Neutrophil (primary cell): ENCODE measurements around the gene SLC17A4.

Source experiments
- H3K27ac ChIP-seq: fragments of 200-600 bp; sonication (generic); 2 replicates; pipeline ENCODE4 v1.5.1; 2016; ENCODE audit warnings: mild to moderate bottlenecking, moderate library complexity
- H3K27me3 ChIP-seq: fragments of 200-600 bp; sonication (generic); 2 replicates; pipeline ENCODE4 v1.6.0; 2016; ENCODE audit warnings: mild to moderate bottlenecking
- H3K36me3 ChIP-seq: fragments of 200-600 bp; sonication (generic); 2 replicates; pipeline ENCODE4 v1.5.1; 2017
- H3K4me1 ChIP-seq, 2 experiments: fragments of 200-600 bp in 1 of 2; sonication (generic) in 1 of 2; 1 replicate in 1 of 2; 2 replicates in 1 of 2; pipeline versions ENCODE4 v1.5.1 to v1.6.1; 2013 to 2016; ENCODE audit warnings: low read depth in 1 of 2, low read length in 1 of 2, mild to moderate bottlenecking in 1 of 2, moderate library complexity in 1 of 2; ENCODE audit not compliant: control insufficient read depth in 1 of 2, insufficient read depth in 1 of 2
- H3K4me3 ChIP-seq, 2 experiments: fragments of 200-600 bp in 1 of 2; sonication (generic) in 1 of 2; 1 replicate in 1 of 2; 2 replicates in 1 of 2; pipeline ENCODE4 v1.5.1; 2013 to 2016; ENCODE audit warnings: low read depth in 1 of 2, low read length in 1 of 2, mild to moderate bottlenecking in 1 of 2, moderate library complexity in 1 of 2
- H3K9me3 ChIP-seq: fragments of 200-600 bp; sonication (generic); 2 replicates; pipeline ENCODE4 v1.5.1; 2016
- CTCF ChIP-seq: fragments of 200-600 bp; sonication (generic); IDR thresholded peaks from 2 replicates; pipeline ENCODE4 v1.5.1; 2016; ENCODE audit warnings: antibody characterized with exemption

The SLC17A4 gene

GRCh38 chr6:25754535-25754934 is at the start of gene SLC17A4:
SLC17A4 (plus strand) TSS chr6:25754742; CDS start chr6:25761963, 7,221 bp downstream.
- no peak within 1 kb of the TSS for H3K4me3 ChIP-seq
- H3K4me1 ChIP-seq: peaks cover 0 to 4% of the 10 kb centered on the region in 2 experiments
- H3K27me3 ChIP-seq: no peaks in the 10 kb centered on the region
- no peaks in the 10 kb centered on the region for H3K36me3 ChIP-seq
- no peak within 1 kb of the TSS for H3K27ac ChIP-seq
- TF ChIP-seq CTCF: no peak
- no peaks in the 10 kb centered on the region for H3K9me3 ChIP-seq

DNA sequence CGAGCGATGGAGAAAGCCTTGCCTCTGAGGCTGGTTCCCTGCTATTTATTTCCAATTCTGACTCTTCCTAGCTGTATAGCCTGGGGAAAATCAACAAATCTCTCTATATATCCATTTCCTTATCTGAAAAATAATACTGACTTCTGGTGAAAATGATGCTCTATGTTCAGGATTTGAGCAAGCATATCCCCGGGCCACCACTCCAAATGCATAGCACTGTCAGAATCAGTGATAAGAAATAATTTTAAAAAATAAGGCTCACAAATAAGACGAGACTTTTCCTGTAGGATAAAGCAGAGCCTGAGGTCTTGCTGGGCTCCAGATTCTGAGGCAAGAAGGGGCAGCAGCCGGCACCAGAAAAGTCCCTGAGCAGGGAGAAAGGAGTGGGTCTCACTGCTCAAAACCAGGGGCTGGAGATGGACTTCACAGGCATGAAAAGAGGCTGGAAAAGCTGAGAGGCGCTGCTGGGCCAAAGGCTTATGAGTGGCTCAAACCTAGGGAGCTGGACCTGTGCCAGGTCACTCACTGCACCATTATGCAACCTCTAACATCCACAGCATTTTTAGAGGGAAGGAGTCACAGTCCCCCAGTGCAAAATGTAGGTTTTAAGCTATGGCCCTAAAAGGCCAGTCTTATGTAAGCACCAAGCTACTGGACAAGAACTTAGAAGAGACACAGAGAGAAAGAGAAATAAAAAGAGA is 48.1 kb upstream of the SLC17A4 start:
- H3K27me3 ChIP-seq: peaks cover 11% of the 10 kb centered on the region
- H3K4me3 ChIP-seq: no peak overlapping the region
- no peak overlapping the region for H3K27ac ChIP-seq
- H3K9me3 ChIP-seq: no peaks in the 10 kb centered on the region
- H3K36me3 ChIP-seq: no peaks in the 10 kb centered on the region
- TF ChIP-seq CTCF: no peak
- no peaks in the 10 kb centered on the region for H3K4me1 ChIP-seq

DNA sequence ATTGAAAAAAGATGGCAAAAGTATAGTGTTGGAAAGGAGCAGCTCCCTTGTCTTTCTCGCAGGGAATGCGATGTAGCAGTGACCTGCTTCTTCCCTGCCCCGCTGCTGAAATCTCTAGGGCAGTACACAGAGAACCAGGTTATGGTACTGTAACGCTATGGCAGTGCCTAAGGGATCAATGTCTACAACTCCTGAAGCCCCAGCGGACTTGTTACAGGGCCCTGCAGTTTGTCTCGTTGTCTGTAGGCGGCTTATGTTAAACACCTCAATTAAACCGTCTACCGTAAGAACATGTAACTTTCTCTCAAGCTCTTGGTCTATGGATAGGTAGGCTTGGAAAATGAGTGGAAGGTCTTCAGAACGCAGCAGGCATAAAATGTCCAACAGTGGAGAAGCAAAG is 44.8 kb upstream of the SLC17A4 start:
- Histone ChIP-seq H3K27me3 (no peaks in the 10 kb centered on the region), H3K36me3 (no peaks in the 10 kb centered on the region), H3K9me3 (no peaks in the 10 kb centered on the region), H3K4me3 (no peak overlapping the region), H3K27ac (no peak overlapping the region), H3K4me1 (no peaks in the 10 kb centered on the region)
- no peak for TF ChIP-seq CTCF

DNA sequence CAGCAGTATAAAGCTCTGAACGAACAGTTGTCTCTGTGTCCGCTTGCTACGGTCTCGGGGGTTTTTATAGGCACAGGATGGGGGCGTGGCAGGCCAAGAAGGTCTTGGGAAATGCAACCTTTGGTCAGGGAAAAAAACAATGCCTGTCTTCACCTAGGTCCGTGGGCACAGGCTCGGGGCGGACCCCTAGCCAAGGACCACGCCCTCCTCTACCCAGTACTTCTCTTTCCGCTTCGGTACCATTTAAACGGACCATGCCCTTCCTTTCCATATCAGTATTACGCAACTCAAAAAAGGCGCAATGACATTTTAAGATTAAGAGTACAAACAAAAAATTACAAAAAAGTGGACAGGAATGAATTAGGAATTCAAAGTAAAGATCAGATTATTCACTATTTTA is 44.3 kb upstream of the SLC17A4 start:
- Histone ChIP-seq H3K36me3 (no peaks in the 10 kb centered on the region), H3K4me3 (no peak overlapping the region), H3K27me3 (no peaks in the 10 kb centered on the region), H3K4me1 (no peaks in the 10 kb centered on the region), H3K27ac (no peak overlapping the region), H3K9me3 (no peaks in the 10 kb centered on the region)
- no peak for TF ChIP-seq CTCF

GRCh38 chr6:25713824-25714223 is 40.7 kb upstream of the SLC17A4 start:
- TF ChIP-seq CTCF: no peak
- H3K4me1 ChIP-seq: no peaks in the 10 kb centered on the region
- H3K27me3 ChIP-seq: peaks cover under 1% of the 10 kb centered on the region
- H3K27ac ChIP-seq: no peak overlapping the region
- H3K9me3 ChIP-seq: no peaks in the 10 kb centered on the region
- H3K4me3 ChIP-seq: no peak overlapping the region
- no peaks in the 10 kb centered on the region for H3K36me3 ChIP-seq
